B cell (primary cell): ENCODE results near the gene KPNA1. TPM values are rescaled to one million over a fixed set of nuclear protein-coding genes. Genes with fewer than 3 reads are reported as not detected.

ENCODE experiments used
- ATAC-seq: fragments of 200-7000 bp; cut with Tn5 transposase; one replicate; pipeline ENCODE4 v1.10.0; 2021; ENCODE audit warnings: low read depth, mild to moderate bottlenecking, moderate number of reproducible peaks, moderate library complexity
- CTCF ChIA-PET: fragments of 350-600 bp; sonication (Branson Sonifier 250); formaldehyde crosslinking; loops from one replicate; lab custom pipeline; 2021; ENCODE audit warnings: antibody characterized with exemption, inconsistent platforms; lab: Charles Lee
- POLR2A ChIA-PET: fragments of 350-600 bp; sonication (Branson Sonifier 250); formaldehyde crosslinking; loops from one replicate; lab custom pipeline; 2021; ENCODE audit warnings: antibody characterized with exemption; lab: Charles Lee
- DNase-seq: peaks from one replicate; pipeline ENCODE4 v3.0.0; 2013
- H2AFZ ChIP-seq: 2 replicates; pipeline ENCODE4 v1.6.1; 2012; ENCODE audit warnings: mild to moderate bottlenecking, low read depth, low read length; ENCODE audit not compliant: insufficient read depth, poor library complexity, severe bottlenecking
- H3K27ac ChIP-seq, 2 donors: 1 replicate in 1 of 2; 2 replicates in 1 of 2; pipeline ENCODE4 v1.5.1; 2012 to 2013; ENCODE audit warnings: low read length in 2 of 2, mild to moderate bottlenecking in 2 of 2, moderate library complexity in 1 of 2
- H3K27me3 ChIP-seq, 4 experiments: fragments of 200-600 bp in 1 of 4; sonication (generic) in 1 of 4; replicated peaks in 1 of 4; 1 replicate in 2 of 4; 2 replicates in 2 of 4; pipeline versions ENCODE4 v1.6.1 to v1.7.0; 2013 to 2016; ENCODE audit warnings: low read length in 3 of 4, mild to moderate bottlenecking in 2 of 4, mixed read lengths in 1 of 4, moderate library complexity in 1 of 4; ENCODE audit not compliant: insufficient read depth in 4 of 4, control insufficient read depth in 3 of 4; ENCODE audit errors: control extremely low read depth in 1 of 4
- H3K36me3 ChIP-seq, 2 experiments: replicated peaks in 1 of 2; 1 replicate in 1 of 2; 2 replicates in 1 of 2; pipeline versions ENCODE4 v1.6.1 to v1.7.1; 2013; ENCODE audit warnings: low read length in 1 of 2; ENCODE audit not compliant: insufficient read depth in 2 of 2, control insufficient read depth in 1 of 2; ENCODE audit errors: control extremely low read depth in 1 of 2, extremely low read depth in 1 of 2
- H3K4me1 ChIP-seq, 2 donors: fragments of 200-600 bp in 1 of 2; sonication (generic) in 1 of 2; 1 replicate in 1 of 2; 2 replicates in 1 of 2; pipeline versions ENCODE4 v1.5.1 to v1.6.1; 2013 to 2017; ENCODE audit warnings: low read length in 2 of 2; ENCODE audit not compliant: control insufficient read depth in 2 of 2, insufficient read depth in 2 of 2
- H3K4me2 ChIP-seq: replicated peaks from 2 replicates; pipeline ENCODE3; 2012; ENCODE audit warnings: mild to moderate bottlenecking, low read depth, low read length; ENCODE audit not compliant: poor library complexity, severe bottlenecking
- H3K4me3 ChIP-seq, 5 experiments: fragments of 200-600 bp in 1 of 5; sonication (generic) in 1 of 5; 1 replicate in 3 of 5; 2 replicates in 2 of 5; pipeline versions ENCODE4 v1.5.1 to v1.7.0; 2011 to 2016; ENCODE audit warnings: low read length in 4 of 5, mild to moderate bottlenecking in 4 of 5, low read depth in 2 of 5, control low read depth in 1 of 5, moderate library complexity in 1 of 5; ENCODE audit not compliant: insufficient read depth in 1 of 5; ENCODE audit errors: control extremely low read depth in 1 of 5, extremely low read depth in 1 of 5
- H3K79me2 ChIP-seq: fragments of 200-600 bp; sonication (generic); one replicate; pipeline ENCODE4 v1.6.0; 2016; ENCODE audit warnings: low read length; ENCODE audit not compliant: control insufficient read depth, insufficient read depth
- H3K9ac ChIP-seq: fragments of 200-600 bp; sonication (generic); 2 replicates; pipeline ENCODE4 v1.6.1; 2017; ENCODE audit warnings: mild to moderate bottlenecking, low read length, moderate library complexity
- H3K9me3 ChIP-seq, 3 donors: one replicate each; pipeline versions ENCODE4 v1.6.1 to v1.7.1; 2013; ENCODE audit warnings: low read length in 2 of 3; ENCODE audit not compliant: control insufficient read depth in 2 of 3, insufficient read depth in 1 of 3; ENCODE audit errors: control extremely low read depth in 1 of 3
- H4K20me1 ChIP-seq: 2 replicates; pipeline ENCODE4 v1.6.0; 2012; ENCODE audit warnings: mild to moderate bottlenecking, low read length; ENCODE audit not compliant: insufficient read depth, control insufficient read depth, poor library complexity, severe bottlenecking
- H3K27ac Mint-ChIP-seq: one replicate; pipeline ENCODE4 v1.8.0; 2021; ENCODE audit warnings: mixed read lengths
- H3K27me3 Mint-ChIP-seq: one replicate; pipeline ENCODE4 v1.8.0; 2021; ENCODE audit warnings: mixed read lengths
- H3K4me1 Mint-ChIP-seq: one replicate; pipeline ENCODE4 v1.8.0; 2021; ENCODE audit warnings: mixed read lengths
- H3K4me3 Mint-ChIP-seq: one replicate; pipeline ENCODE4 v1.8.0; 2021; ENCODE audit warnings: mixed read lengths
- H3K9me3 Mint-ChIP-seq: one replicate; pipeline ENCODE4 v1.8.0; 2022; ENCODE audit warnings: mixed read lengths; ENCODE audit not compliant: insufficient read depth
- EZH2 ChIP-seq: IDR thresholded peaks from 2 replicates; pipeline ENCODE4 v1.6.1; 2012; ENCODE audit warnings: borderline replicate concordance, low read depth, mild to moderate bottlenecking, moderate library complexity, low read length; ENCODE audit not compliant: insufficient read depth, poor library complexity, severe bottlenecking
- WGBS: methylation state at CpG from one replicate; pipeline ENCODE4 v1.1.5; 2013; ENCODE audit warnings: missing lambda C conversion rate; ENCODE audit not compliant: insufficient coverage; 5-methylcytosine and 5-hydroxymethylcytosine counted together
- intact Hi-C: fragments of 100-400 bp; cut with micrococcal nuclease; formaldehyde crosslinking; loops from one replicate; pipeline ENCODE4 v1.10.0; 2022
- polyA plus RNA-seq: library from polyadenylated mRNA; depleted of rRNA; stranded (reverse); fragments of >200 nt; gene quantifications from 2 replicates; pipeline ENCODE4 v1.2.3, GENCODE V29; 2012
- total RNA-seq, 2 donors: library from RNA; stranded (reverse); fragments of 120-200 nt in 1 of 2; gene quantifications; 1 replicate in 1 of 2; 2 replicates in 1 of 2; pipeline versions ENCODE4 v1.2.3 to v1.2.4, GENCODE V29; 2013 to 2022
- TF ChIP-seq, protein P1 (sequence below): fragments of 200-600 bp; IDR thresholded peaks from one replicate; pipeline ENCODE4 v1.8.0; 2022; ENCODE audit warnings: antibody characterized with exemption, mild to moderate bottlenecking

Gene KPNA1
- total and polyA plus RNA-seq, 2 donors (not counting 1 experiment from before 2014, with no cell fraction given): 14.9 to 79.4 TPM

DNA sequence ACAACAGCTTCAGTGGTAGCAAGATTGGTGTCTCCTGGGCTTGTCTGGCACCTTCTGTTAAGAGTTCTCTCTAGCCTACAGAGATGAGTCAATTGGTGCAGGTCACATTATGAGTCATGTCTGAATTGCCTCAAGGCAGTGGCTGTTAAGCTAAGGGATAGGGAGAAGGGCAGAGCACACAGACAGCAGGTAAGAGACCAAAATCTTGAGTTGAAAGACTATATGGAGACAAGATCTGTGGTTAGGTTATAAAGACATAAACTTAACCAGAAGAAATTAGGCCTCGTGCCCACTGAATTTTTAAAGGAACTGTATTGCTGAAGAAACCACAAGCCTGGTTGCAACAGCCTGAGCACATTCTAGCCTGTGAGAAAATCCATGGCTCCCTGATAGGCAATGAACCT, 19.2 kb upstream of the KPNA1 start:
- H3K79me2 ChIP-seq: no peaks in the 10 kb centered on the region
- no peak overlapping the region for H3K4me3 ChIP-seq
- intact Hi-C loops: no loop called here
- no peaks in the 10 kb centered on the region for H3K9me3 ChIP-seq
- H3K27ac ChIP-seq: no peak overlapping the region
- ATAC-seq: no peak
- H3K27me3 ChIP-seq: no peaks in the 10 kb centered on the region
- no peaks in the 10 kb centered on the region for H3K4me1 ChIP-seq
- Mint-ChIP-seq H3K4me1 (no peaks in the 10 kb centered on the region), H3K4me3 (no peak overlapping the region), H3K27me3 (no peaks in the 10 kb centered on the region), H3K27ac (no peak overlapping the region), H3K9me3 (no peaks in the 10 kb centered on the region)
- CTCF ChIA-PET: no interaction called here
- H3K4me2 ChIP-seq: no peak overlapping the region
- no peak overlapping the region for H3K9ac ChIP-seq
- DNase-seq: no peak
- POLR2A ChIA-PET: no interaction called here
- WGBS: 25% methylated on average over 1 of the region's 1 CpG
- TF ChIP-seq, protein P1, sequence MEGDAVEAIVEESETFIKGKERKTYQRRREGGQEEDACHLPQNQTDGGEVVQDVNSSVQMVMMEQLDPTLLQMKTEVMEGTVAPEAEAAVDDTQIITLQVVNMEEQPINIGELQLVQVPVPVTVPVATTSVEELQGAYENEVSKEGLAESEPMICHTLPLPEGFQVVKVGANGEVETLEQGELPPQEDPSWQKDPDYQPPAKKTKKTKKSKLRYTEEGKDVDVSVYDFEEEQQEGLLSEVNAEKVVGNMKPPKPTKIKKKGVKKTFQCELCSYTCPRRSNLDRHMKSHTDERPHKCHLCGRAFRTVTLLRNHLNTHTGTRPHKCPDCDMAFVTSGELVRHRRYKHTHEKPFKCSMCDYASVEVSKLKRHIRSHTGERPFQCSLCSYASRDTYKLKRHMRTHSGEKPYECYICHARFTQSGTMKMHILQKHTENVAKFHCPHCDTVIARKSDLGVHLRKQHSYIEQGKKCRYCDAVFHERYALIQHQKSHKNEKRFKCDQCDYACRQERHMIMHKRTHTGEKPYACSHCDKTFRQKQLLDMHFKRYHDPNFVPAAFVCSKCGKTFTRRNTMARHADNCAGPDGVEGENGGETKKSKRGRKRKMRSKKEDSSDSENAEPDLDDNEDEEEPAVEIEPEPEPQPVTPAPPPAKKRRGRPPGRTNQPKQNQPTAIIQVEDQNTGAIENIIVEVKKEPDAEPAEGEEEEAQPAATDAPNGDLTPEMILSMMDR: no peak
- no peak for TF ChIP-seq EZH2
- H2AFZ ChIP-seq: no peak overlapping the region
- peaks cover 27 to 81% of the 10 kb centered on the region in 2 experiments for H3K36me3 ChIP-seq
- no peaks in the 10 kb centered on the region for H4K20me1 ChIP-seq

DNA sequence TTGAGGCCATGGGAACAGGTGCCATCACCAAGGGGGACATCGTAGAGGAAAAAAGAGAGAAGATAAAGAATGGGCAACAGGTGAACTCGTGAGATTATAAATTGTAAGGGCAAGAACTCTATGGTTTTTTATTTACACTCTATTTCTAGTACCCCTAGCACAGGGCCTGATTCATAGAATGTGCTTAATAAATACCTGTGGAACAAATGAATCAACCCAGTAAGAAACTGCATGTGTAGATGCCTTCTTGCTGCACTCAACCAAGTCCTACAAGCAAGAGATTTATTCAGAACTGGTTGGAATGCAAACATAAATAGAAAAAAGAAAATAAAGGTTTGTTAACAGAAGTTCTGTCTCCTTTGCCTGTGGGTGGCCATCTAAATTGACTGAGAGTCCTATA, 18.7 kb upstream of the KPNA1 start:
- no peaks in the 10 kb centered on the region for H3K27me3 ChIP-seq
- H3K27ac ChIP-seq: no peak overlapping the region
- H3K36me3 ChIP-seq: peaks cover 27 to 77% of the 10 kb centered on the region in 2 experiments
- H3K9me3 ChIP-seq: no peaks in the 10 kb centered on the region
- intact Hi-C loops: no loop called here
- no peak overlapping the region for H3K4me2 ChIP-seq
- TF ChIP-seq EZH2: no peak
- TF ChIP-seq, protein P1: no peak
- no peaks in the 10 kb centered on the region for H3K79me2 ChIP-seq
- ChIA-PET CTCF (no interaction called here), POLR2A (no interaction called here)
- Mint-ChIP-seq H3K4me3 (no peak overlapping the region), H3K9me3 (no peaks in the 10 kb centered on the region), H3K27me3 (no peaks in the 10 kb centered on the region), H3K27ac (no peak overlapping the region), H3K4me1 (no peaks in the 10 kb centered on the region)
- no peak for DNase-seq
- ATAC-seq: no peak
- WGBS: no CpG with 5 or more reads among the region's 2 CpGs
- no peak overlapping the region for H2AFZ ChIP-seq
- no peaks in the 10 kb centered on the region for H3K4me1 ChIP-seq
- no peak overlapping the region for H3K4me3 ChIP-seq
- H4K20me1 ChIP-seq: no peaks in the 10 kb centered on the region
- H3K9ac ChIP-seq: no peak overlapping the region
